HG02610 (cell line): ENCODE measurements around the gene BCL11A.

Source experiments
- ATAC-seq: cut with Tn5 transposase; IDR thresholded peaks from one replicate; pipeline ENCODE4 v1.9.1; 2021; ENCODE audit warnings: mild to moderate bottlenecking, moderate library complexity; ENCODE audit not compliant: unreplicated experiment

Gene BCL11A

GRCh38 chr2:60470340-60470739 lies 83.1 kb downstream of the BCL11A start:
- ATAC-seq: no peak

- no peak for ATAC-seq
Observed at GRCh38 chr2:60469536-60470317, 83.7 kb downstream of the BCL11A start.

GRCh38 chr2:60468382-60469085 lies 84.9 kb downstream of the BCL11A start:
- ATAC-seq: peak; percentile 56

- ATAC-seq: no peak
Observed at GRCh38 chr2:60466161-60466702, 87.2 kb downstream of the BCL11A start.

- no peak for ATAC-seq
Observed at GRCh38 chr2:60465736-60466135, 87.7 kb downstream of the BCL11A start.

GRCh38 chr2:60463249-60463648 lies 90.2 kb downstream of the BCL11A start:
- no peak for ATAC-seq

GRCh38 chr2:60461421-60462108 lies 91.9 kb downstream of the BCL11A start:
- ATAC-seq: no peak

GRCh38 chr2:60460577-60461420 lies 92.7 kb downstream of the BCL11A start:
- ATAC-seq: no peak

GRCh38 chr2:60459851-60460250 lies 93.6 kb downstream of the BCL11A start:
- ATAC-seq: no peak

- ATAC-seq: no peak
Observed at GRCh38 chr2:60456115-60456770, 97.2 kb downstream of the BCL11A start.

- no peak for ATAC-seq
Observed at GRCh38 chr2:60453872-60454271, 99.6 kb downstream of the BCL11A start.

- ATAC-seq: no peak
Observed at GRCh38 chr2:60453301-60453700, 100.2 kb downstream of the BCL11A start.

GRCh38 chr2:60450488-60450887 lies 103.0 kb downstream of the BCL11A start:
- no peak for ATAC-seq

- peak; percentile 32 for ATAC-seq
Observed at GRCh38 chr2:60447943-60448342, 105.5 kb downstream of the BCL11A start.

- ATAC-seq: peak; percentile 87
Observed at GRCh38 chr2:60446413-60447267, 106.8 kb downstream of the BCL11A start.

GRCh38 chr2:60445684-60446179 lies 107.7 kb downstream of the BCL11A start:
- ATAC-seq: no peak

- no peak for ATAC-seq
Observed at GRCh38 chr2:60442608-60443007, 110.8 kb downstream of the BCL11A start.

GRCh38 chr2:60441800-60442199 lies 111.7 kb downstream of the BCL11A start:
- no peak for ATAC-seq

- ATAC-seq: no peak
Observed at GRCh38 chr2:60440767-60441163, 112.7 kb downstream of the BCL11A start.
